ENCODE data around the gene EFCAB11. TPM values are rescaled to one million over a fixed set of nuclear protein-coding genes. Genes with fewer than 3 reads are reported as not detected.

The EFCAB11 gene
- polyA plus RNA-seq, 3 donors: 2.0 to 4.3 (median 2.1) TPM

GRCh38 chr14:89767131-89767530 lies 187.4 kb downstream of the EFCAB11 start:
- Histone ChIP-seq H3K27me3 (ENCODE audit: control insufficient read depth in 2 of 2, insufficient read depth in 2 of 2, low read length in 2 of 2) (no peaks in the 10 kb centered on the region), H3K9ac (ENCODE audit: insufficient read depth, low read length, poor library complexity, severe bottlenecking) (no peak overlapping the region), H4K20me1 (ENCODE audit: insufficient read depth, low read length) (no peaks in the 10 kb centered on the region), H2AFZ (ENCODE audit: insufficient read depth, low read depth, low read length, poor library complexity, severe bottlenecking) (no peak overlapping the region), H3K4me2 (replicated peaks; ENCODE audit: extremely low read depth, low read length, poor library complexity, severe bottlenecking) (no peak overlapping the region), H3K4me3 (replicated peaks in 1 of 3; ENCODE audit: low read depth in 2 of 3, low read length in 3 of 3) (no peak overlapping the region), H3K4me1 (ENCODE audit: control insufficient read depth in 1 of 2, insufficient read depth in 2 of 2, low read length in 2 of 2) (peaks cover 25 to 31% of the 10 kb centered on the region in 2 donors), H3K27ac (ENCODE audit: low read depth in 1 of 2, low read length in 2 of 2) (peak overlapping the region in 1 of 2 donors; percentile 16), H3K9me3 (replicated peaks in 1 of 2; ENCODE audit: control insufficient read depth in 1 of 2, insufficient read depth in 1 of 2, low read length in 2 of 2) (no peaks in the 10 kb centered on the region), H3K79me2 (ENCODE audit: insufficient read depth, low read length) (no peaks in the 10 kb centered on the region), H3K36me3 (replicated peaks in 1 of 2; ENCODE audit: control insufficient read depth in 1 of 2, insufficient read depth in 2 of 2, low read length in 2 of 2) (no peaks in the 10 kb centered on the region)
- peak in 1 of 3 donors; percentile 13 for DNase-seq
- Mint-ChIP-seq H3K4me1 (peaks cover 32% of the 10 kb centered on the region), H3K9me3 (peaks cover 0 to 3% (median 0%) of the 10 kb centered on the region in 7 donors), H3K4me3 (no peak overlapping the region), H3K36me3 (no peaks in the 10 kb centered on the region), H3K27me3 (ENCODE audit: low read depth in 3 of 3) (peaks cover 0 to 6% (median 1%) of the 10 kb centered on the region in 3 donors), H3K27ac (peak overlapping the region; percentile 22 to 83 (median 76))
- TF ChIP-seq, protein P1, sequence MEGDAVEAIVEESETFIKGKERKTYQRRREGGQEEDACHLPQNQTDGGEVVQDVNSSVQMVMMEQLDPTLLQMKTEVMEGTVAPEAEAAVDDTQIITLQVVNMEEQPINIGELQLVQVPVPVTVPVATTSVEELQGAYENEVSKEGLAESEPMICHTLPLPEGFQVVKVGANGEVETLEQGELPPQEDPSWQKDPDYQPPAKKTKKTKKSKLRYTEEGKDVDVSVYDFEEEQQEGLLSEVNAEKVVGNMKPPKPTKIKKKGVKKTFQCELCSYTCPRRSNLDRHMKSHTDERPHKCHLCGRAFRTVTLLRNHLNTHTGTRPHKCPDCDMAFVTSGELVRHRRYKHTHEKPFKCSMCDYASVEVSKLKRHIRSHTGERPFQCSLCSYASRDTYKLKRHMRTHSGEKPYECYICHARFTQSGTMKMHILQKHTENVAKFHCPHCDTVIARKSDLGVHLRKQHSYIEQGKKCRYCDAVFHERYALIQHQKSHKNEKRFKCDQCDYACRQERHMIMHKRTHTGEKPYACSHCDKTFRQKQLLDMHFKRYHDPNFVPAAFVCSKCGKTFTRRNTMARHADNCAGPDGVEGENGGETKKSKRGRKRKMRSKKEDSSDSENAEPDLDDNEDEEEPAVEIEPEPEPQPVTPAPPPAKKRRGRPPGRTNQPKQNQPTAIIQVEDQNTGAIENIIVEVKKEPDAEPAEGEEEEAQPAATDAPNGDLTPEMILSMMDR (IDR thresholded peaks at IDR 0.05): no peak
- intact Hi-C loops (cut with micrococcal nuclease): loop anchor here in 1 of 2 donors (5.0 kb wide), 1 partner anchor 590 kb away; no protein-coding TSS in a partner anchor
- WGBS (ENCODE audit: insufficient coverage): no CpG with 5 or more reads among the region's 3 CpGs

DNA sequence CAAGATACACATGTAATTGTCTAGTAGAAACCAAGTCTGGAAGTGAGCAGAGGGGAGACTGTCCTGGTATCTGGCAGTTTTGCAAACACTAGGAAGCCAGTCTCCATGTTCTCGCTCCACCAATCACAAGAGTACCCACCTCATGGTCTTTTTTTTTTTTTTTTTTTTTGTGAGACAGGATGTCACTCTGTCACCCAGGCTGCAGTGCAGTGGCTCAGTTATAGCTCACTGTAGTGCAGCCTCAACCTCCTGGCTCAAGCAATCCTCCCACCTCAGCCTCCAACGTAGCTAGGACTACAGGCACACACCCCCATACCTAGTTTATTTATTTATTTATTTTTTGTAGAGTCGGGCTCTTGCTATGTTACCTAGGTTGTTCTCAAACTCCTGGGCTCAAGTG lies 189.2 kb downstream of the EFCAB11 start:
- H3K9ac ChIP-seq (ENCODE audit: insufficient read depth, low read length, poor library complexity, severe bottlenecking): no peak overlapping the region
- H3K4me2 ChIP-seq (replicated peaks; ENCODE audit: extremely low read depth, low read length, poor library complexity, severe bottlenecking): no peak overlapping the region
- no peaks in the 10 kb centered on the region for H3K27me3 ChIP-seq (ENCODE audit: control insufficient read depth in 2 of 2, insufficient read depth in 2 of 2, low read length in 2 of 2)
- no peak overlapping the region for H3K27ac Mint-ChIP-seq
- H3K36me3 Mint-ChIP-seq: no peaks in the 10 kb centered on the region
- no peak overlapping the region for H2AFZ ChIP-seq (ENCODE audit: insufficient read depth, low read depth, low read length, poor library complexity, severe bottlenecking)
- H3K27ac ChIP-seq (ENCODE audit: low read depth in 1 of 2, low read length in 2 of 2): no peak overlapping the region
- intact Hi-C loops (cut with micrococcal nuclease): loop anchor here in 1 of 2 donors (5.0 kb wide), 1 partner anchor 588 kb away; no protein-coding TSS in a partner anchor
- peaks cover 0 to 3% (median 0%) of the 10 kb centered on the region in 7 donors for H3K9me3 Mint-ChIP-seq
- peaks cover 25% of the 10 kb centered on the region for H3K4me1 Mint-ChIP-seq
- H4K20me1 ChIP-seq (ENCODE audit: insufficient read depth, low read length): no peaks in the 10 kb centered on the region
- H3K9me3 ChIP-seq (replicated peaks in 1 of 2; ENCODE audit: control insufficient read depth in 1 of 2, insufficient read depth in 1 of 2, low read length in 2 of 2): no peaks in the 10 kb centered on the region
- TF ChIP-seq, protein P1 (IDR thresholded peaks at IDR 0.05): no peak
- DNase-seq: no peak
- no peaks in the 10 kb centered on the region for H3K36me3 ChIP-seq (replicated peaks in 1 of 2; ENCODE audit: control insufficient read depth in 1 of 2, insufficient read depth in 2 of 2, low read length in 2 of 2)
- no peaks in the 10 kb centered on the region for H3K79me2 ChIP-seq (ENCODE audit: insufficient read depth, low read length)
- H3K27me3 Mint-ChIP-seq (ENCODE audit: low read depth in 3 of 3): peaks cover 0 to 6% (median 1%) of the 10 kb centered on the region in 3 donors
- no peak overlapping the region for H3K4me3 Mint-ChIP-seq
- WGBS (ENCODE audit: insufficient coverage): 83% methylated on average over 1 of the region's 3 CpGs
- H3K4me3 ChIP-seq (replicated peaks in 1 of 3; ENCODE audit: low read depth in 2 of 3, low read length in 3 of 3): no peak overlapping the region
- peaks cover 18 to 19% of the 10 kb centered on the region in 2 donors for H3K4me1 ChIP-seq (ENCODE audit: control insufficient read depth in 1 of 2, insufficient read depth in 2 of 2, low read length in 2 of 2)
